IPS-NIHi7 (cell line): ENCODE data around the gene THAP10.

Experiments used
- DNase-seq: peaks from one replicate; pipeline ENCODE4 v3.0.0; 2012; ENCODE audit warnings: mixed read lengths; ENCODE audit errors: extremely low spot score

The THAP10 gene

DNA sequence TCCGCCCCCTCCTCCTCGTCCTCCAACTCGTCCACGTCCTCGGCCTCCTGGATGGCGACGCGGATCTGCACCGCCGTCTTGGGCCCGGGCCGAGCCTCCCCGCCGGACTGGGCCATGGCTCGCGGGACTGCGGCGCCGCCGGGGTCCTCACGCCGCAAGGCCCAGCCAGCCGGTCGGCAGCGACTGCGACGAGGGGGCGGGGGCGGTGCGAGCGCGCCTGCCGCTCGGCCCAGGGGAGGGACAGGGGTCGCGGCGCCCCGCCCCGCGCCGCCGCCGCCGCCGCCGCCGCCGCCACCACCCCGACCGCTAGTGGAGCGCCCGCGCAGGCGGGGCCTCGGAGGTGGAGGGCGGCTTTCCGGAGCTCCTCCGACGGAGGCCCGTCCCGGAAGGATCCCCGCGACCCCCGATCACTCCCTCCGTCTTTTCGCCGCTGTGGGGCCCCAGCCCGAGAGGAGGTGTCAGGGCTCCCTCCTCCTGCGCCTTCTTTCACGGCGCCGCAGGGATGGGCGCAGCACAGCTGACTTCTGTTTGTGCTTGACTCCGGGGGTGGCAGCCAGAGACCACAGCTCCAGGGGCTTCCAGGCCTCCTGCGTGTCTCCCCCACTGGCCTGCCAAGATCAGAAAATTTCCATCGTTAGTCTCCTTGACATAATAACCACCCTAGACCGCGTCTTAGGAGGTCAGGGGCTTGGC lies 38.1 kb downstream of the THAP10 start, which contains the start of gene LARP6:
Gene LARP6 (minus strand): TSS at position 185 of the 693 bp plus-strand sequence. CDS start 69 bp downstream, at position 116.
- DNase-seq = peak; percentile 85

DNA sequence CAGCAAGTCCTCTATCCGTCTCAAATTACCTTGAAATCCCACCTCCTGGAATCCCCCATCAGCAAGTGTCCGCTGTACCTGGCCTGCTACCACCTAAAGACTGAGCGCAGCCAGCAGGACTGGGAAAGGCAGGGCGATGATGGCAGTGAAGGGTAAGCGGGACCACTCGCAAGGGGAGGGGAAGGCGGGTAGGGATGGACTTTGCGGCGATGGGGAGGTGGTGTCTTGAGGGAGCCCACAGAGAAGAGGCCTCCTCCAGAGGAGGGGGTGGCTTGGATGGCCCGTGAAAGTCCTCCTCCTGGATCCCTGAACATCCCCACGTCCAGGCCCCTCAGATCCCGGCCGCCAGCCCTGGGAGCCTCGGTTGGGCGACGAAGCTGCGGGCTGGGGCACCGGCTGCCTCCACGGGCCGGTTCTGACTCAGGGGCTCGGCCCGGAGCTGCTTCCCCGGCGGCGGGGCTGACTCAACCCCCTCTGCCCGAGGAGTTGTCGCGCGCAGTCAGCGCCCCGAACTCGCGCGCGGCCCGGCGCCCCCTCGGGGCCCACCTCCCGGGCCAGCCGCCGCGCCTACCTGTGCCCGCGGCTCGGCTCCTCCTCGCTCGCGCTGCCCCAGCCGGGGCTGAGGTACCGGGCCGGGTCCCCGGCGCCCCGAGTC lies 38.8 kb downstream of the THAP10 start:
- DNase-seq = peak; percentile 73

DNA sequence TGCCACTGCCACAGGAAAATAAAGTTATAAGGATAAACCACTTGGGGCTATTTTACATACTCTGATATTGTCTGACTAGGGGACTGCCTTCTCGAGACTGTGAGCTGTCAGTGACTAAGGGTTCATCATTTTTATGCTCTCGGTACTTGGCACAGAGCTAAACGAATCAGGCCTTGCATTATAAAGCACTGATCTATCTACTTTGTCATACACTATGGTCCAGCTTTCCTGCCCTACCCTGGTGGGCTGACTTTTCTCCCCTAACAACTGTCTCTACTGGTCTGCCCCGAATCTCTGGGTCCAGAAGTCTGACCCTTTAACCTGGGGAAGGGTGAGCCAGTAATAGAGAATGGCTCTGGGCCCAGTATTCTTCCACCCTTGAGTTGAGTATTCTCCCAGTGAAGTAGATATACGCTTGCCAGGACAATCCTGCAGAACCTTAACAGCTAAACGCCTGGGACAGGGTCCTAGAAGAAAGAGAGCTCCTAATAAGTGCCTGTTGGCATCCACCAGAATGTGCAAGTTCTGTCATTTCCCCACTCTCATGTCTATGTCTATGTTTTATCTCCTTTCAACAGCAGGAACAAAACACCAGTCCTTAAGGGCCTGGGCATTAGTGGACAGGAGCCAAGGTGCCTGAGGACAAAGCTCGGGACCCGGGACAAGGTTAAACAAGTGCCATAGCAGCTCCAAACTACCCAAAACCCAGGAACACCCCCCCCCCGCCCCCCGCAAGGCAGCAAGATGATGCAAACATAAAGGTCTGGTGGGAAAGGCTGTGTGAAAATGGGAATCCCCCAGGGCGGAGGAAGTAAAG lies 39.5 kb downstream of the THAP10 start:
- no peak for DNase-seq

DNA sequence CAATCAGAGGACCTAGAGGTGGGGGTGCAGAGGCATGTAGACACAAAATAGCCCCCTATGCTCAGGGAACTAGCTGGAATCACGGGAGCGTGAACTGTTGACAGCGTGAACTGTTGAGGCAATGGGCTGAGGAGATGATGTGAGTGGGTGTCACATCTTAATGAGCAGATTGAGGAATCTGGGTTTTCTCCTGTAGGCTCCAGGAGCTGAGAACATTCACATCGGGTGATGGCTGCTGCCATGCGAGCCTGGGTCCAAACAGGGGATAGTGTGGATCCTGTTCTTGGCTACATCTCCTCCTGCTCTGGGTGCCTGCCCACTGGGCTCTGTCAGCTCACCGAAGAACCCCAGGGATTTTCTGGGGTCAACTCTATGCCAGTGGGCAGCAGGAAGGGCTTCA lies 40.3 kb downstream of the THAP10 start:
- DNase-seq = no peak

DNA sequence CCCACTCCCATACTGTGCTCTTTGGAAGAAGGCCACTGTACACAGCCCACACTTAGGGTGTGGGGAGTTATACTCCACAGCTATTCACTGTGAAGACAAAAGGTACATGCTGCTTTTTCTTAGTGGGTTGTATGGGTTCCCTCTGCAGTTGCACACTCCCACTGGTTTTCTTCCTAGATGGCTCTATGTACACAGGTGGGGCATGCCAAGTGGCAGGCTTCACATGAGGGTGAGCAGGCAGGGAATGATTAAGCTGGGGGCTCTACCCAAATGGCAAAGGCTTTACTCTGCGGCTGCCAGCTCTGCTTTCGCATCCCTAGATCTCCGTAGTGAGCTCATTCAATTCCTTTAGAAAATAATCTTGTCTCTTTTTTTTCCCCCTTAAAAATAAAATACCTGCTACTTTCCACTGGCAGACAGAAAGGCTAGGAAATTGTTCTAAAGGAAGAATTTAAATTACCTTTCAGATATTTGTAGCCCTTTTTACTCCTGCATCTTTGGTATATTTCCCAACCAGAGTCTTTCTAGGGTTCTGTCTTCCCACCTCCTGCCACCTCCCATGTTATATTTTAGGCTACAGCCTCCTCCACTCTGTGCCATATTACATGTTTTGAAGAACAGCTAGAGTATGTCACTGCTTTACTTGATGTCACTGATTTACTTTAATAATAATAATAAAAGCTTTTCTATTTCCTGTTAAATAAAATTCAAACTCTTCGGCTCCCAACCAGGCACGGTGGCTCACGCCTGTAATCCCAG lies 46.5 kb downstream of the THAP10 start:
- DNase-seq = no peak

DNA sequence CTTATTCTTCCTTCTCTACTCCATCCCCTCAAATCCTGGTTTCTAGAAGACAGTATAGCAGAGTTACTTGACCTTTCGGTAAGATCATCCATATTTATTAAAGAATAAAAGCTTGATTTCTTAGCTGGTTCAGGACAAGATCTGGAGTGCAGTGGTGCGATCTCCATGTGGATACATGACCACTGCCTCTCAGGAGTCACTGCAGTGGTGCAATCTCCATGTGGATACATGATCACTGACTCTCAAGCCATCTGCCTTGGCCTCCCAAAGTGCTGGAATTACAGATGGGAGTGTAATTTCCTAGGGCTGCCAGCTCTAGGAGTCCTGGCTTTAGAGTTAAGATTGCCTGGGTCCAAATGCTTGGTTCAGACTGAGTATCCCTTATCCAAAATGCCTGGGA lies 54.8 kb downstream of the THAP10 start:
- DNase-seq = no peak

DNA sequence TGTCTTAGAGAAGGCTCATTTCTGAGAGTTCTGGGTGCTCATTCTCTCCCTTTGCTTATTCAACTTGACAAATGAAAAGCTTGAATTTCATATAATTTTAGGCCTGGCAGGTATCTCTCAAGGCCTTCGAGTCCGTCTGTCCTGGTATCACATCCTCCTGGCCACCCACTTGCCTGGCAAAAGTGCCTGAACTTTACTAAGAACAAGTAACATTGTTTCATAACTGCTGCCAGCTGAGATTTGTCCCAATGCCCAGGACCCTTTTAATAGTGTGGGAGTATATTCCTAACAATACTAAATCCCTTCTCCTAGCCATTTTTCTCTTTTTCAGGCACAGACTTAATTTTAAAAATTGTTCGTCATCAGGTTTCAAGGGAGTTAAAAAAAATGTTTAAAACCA lies 56.4 kb downstream of the THAP10 start:
- no peak for DNase-seq

DNA sequence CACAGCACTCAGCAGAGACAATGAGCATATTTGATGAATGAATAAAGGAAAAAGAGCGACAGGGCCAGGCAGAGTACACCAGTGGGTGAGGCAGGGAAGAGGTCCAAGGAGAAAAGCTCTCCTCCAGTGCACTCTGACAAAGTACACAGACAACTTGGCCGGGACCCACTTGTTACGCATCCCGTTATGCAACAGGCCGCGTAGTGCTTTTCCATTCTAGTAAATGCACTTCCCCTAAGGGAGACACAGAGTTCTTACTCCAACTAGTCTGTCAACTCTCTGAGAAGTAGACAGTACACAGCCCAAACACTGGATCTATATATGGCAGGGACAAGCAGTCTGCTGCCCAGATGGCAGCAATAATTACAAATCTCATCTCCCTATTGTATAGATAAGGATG lies 56.8 kb downstream of the THAP10 start:
- no peak for DNase-seq

DNA sequence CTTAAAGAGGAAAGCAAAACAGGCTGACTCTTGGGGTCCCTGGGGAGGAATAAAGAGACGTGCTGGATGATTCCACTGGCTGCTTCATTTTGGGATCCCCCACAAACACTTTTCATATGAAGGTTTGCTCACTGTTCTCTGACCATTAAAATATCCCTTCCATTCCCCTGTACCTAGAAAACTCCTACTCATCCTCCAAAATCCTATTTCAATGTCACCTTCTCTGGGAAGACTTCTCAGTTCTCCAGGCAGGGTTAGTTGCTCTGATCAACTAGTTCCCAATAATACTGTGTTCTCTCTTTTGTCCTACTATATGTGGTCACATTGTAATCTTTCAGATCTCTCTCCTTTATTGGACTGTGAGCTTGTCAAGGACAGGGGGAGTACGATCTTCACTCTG lies 57.2 kb downstream of the THAP10 start:
- DNase-seq = no peak

DNA sequence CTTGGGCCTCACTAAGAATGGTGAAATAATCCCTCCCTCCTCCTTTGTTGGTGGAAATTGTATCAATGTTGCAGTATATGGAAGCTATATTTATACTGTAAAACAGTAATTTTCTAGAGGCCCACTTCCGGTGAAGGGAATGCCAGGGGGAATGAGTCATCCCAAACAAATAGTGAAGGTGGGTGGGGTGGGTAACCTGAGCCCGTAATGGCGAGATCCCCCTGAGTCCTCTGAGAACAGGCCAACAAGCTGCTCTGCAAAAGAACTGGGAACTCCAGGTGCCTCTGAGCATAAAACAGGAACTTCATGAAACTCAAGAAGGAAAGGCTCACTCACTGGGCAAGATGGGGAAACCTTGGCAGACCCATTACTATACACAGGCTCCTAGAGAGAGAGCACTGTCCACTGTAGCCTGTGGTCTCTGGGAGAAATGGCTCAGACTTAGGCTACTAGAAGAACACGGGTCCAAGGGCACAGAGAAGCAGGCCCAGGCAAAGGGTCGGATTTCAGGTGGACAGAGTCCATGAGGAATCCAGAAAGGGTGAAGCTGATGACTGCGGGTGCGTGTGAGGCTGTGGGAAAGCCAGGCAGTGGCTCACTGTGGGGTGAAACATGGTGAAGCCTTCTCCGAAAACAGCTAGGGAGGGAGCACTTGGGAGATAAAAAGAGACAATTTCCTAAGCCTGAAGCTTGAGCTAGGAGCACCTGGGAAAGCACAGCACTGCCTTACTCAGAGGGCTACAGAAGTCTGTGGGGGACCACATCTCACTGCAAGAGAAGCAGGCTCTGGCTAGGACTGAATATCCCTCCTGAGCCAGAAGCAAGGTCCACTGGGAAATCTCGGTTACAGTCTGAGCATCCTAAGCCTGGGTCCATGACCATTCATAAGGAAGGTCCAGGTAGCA lies 58.1 kb downstream of the THAP10 start:
- DNase-seq = peak; percentile 66

DNA sequence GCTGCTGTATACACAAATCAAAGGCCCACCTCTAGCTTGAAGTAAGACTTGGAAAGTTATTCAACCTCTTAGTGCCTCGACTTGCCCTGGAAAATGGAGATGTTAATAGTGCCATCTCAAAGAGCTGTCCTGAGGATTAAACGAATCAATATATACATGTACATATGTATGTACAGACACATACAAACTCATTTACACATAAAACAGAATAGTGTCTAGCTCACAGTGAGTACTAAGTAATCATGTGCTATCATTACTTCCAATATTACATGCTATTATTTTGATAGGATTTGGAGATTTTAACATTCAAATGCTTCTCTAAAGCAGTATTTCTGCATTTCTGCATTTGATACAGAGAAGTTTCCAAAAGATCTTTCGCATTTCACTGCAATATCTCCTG lies 58.8 kb downstream of the THAP10 start:
- no peak for DNase-seq

DNA sequence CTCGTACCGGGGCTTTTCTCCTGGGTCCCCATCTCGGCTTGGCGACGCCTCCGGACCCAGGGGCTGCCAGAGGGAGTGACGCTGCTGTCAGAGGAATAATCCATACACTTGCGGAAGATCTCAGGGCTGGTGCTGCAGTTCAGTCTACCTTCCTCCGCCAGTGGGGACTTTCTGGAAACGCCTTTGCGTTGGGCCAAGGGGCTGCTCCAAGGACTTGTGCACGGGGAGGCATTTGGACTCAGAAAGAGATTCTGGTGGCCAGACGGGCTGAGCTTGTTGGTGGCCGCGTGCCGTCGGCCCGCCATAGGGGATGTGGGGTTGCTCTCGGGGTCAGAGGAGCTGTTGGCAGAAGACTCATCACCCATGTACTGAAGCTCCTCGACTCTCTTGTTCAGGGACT lies 60.1 kb downstream of the THAP10 start:
- no peak for DNase-seq
